ENCODE measurements around the gene PGBD2. TPM values are rescaled to one million over a fixed set of nuclear protein-coding genes. Genes with fewer than 3 reads are reported as not detected.
"Not testable (repeated sequence)": the region's sequence is repeated elsewhere in the genome, so short reads cannot be mapped to it uniquely, and the experiment has no call there.

Gene PGBD2
- total RNA-seq, 1 experiment from 2014 or later, result 5.3 TPM

GRCh38 chr1:248884632-248885295, 21.3 kb upstream of the PGBD2 start:
- Histone ChIP-seq H3K4me1 (replicated peaks; ENCODE audit: insufficient read depth) (no peaks in the 10 kb centered on the region), H3K9me2 (ENCODE audit: insufficient read depth) (no peaks in the 10 kb centered on the region), H3F3A (ENCODE audit: insufficient read depth, low read depth) (no peaks in the 10 kb centered on the region), H3K79me2 (ENCODE audit: low read depth) (no peaks in the 10 kb centered on the region), H3K27me3 (ENCODE audit: insufficient read depth, low read depth) (no peaks in the 10 kb centered on the region), H3K9me3 (ENCODE audit: insufficient read depth, low read depth) (no peaks in the 10 kb centered on the region), H4K20me1 (ENCODE audit: insufficient read depth) (no peaks in the 10 kb centered on the region), H3K4me3 (no peak overlapping the region), H3K27ac (no peak overlapping the region), H3K4me2 (no peak overlapping the region), H3K36me3 (ENCODE audit: low read depth) (no peaks in the 10 kb centered on the region), H2AFZ (no peak overlapping the region)
- DNase-seq, result no peak
- intact Hi-C loops (cut with micrococcal nuclease; ENCODE audit: unreplicated experiment), result no loop called here
- CTCF ChIA-PET, result no interaction called here
- POLR2A ChIA-PET (ENCODE audit: unreplicated experiment), result no interaction called here
- no TSS peak for BruUV-seq (replicated peaks)
- TF ChIP-seq CTCF (conservative IDR thresholded peaks at IDR 0.05) (no peak), EZH2 (IDR thresholded peaks at IDR 0.05; ENCODE audit: low read depth) (no peak)

- ChIA-PET CTCF (no interaction called here), POLR2A (ENCODE audit: unreplicated experiment) (interaction anchor here (0.6 kb wide), 1 partner anchor 12 kb away, joined by 4 read pairs; no protein-coding TSS in a partner anchor)
- no peak overlapping the region for H2AFZ ChIP-seq
- H3K4me3 ChIP-seq, result no peak overlapping the region
- DNase-seq, result no peak
- no peaks in the 10 kb centered on the region for H4K20me1 ChIP-seq (ENCODE audit: insufficient read depth)
- H3K9me2 ChIP-seq (ENCODE audit: insufficient read depth), result no peaks in the 10 kb centered on the region
- H3K9me3 ChIP-seq (ENCODE audit: insufficient read depth, low read depth), result no peaks in the 10 kb centered on the region
- no peaks in the 10 kb centered on the region for H3K4me1 ChIP-seq (replicated peaks; ENCODE audit: insufficient read depth)
- TF ChIP-seq EZH2 (IDR thresholded peaks at IDR 0.05; ENCODE audit: low read depth) (no peak), CTCF (conservative IDR thresholded peaks at IDR 0.05) (no peak)
- no peaks in the 10 kb centered on the region for H3K79me2 ChIP-seq (ENCODE audit: low read depth)
- no peaks in the 10 kb centered on the region for H3K27me3 ChIP-seq (ENCODE audit: insufficient read depth, low read depth)
- H3K36me3 ChIP-seq (ENCODE audit: low read depth), result no peaks in the 10 kb centered on the region
- intact Hi-C loops (cut with micrococcal nuclease; ENCODE audit: unreplicated experiment), result no loop called here
- no TSS peak for BruUV-seq (replicated peaks)
- no peak overlapping the region for H3K4me2 ChIP-seq
- H3K27ac ChIP-seq, result no peak overlapping the region
- H3F3A ChIP-seq (ENCODE audit: insufficient read depth, low read depth), result no peaks in the 10 kb centered on the region
Measured at GRCh38 chr1:248885646-248886045, 20.4 kb upstream of the PGBD2 start.

- ChIA-PET POLR2A (ENCODE audit: unreplicated experiment) (no interaction called here), CTCF (no interaction called here)
- intact Hi-C loops (cut with micrococcal nuclease; ENCODE audit: unreplicated experiment), result no loop called here
- Histone ChIP-seq H4K20me1 (ENCODE audit: insufficient read depth) (no peaks in the 10 kb centered on the region), H3K4me3 (no peak overlapping the region), H3K27ac (no peak overlapping the region), H3K9me2 (ENCODE audit: insufficient read depth) (no peaks in the 10 kb centered on the region), H3K36me3 (ENCODE audit: low read depth) (no peaks in the 10 kb centered on the region), H3F3A (ENCODE audit: insufficient read depth, low read depth) (no peaks in the 10 kb centered on the region), H3K27me3 (ENCODE audit: insufficient read depth, low read depth) (no peaks in the 10 kb centered on the region), H3K9me3 (ENCODE audit: insufficient read depth, low read depth) (no peaks in the 10 kb centered on the region), H3K4me1 (replicated peaks; ENCODE audit: insufficient read depth) (no peaks in the 10 kb centered on the region), H3K4me2 (no peak overlapping the region), H2AFZ (no peak overlapping the region), H3K79me2 (ENCODE audit: low read depth) (no peaks in the 10 kb centered on the region)
- TF ChIP-seq CTCF (conservative IDR thresholded peaks at IDR 0.05), result no peak
- TF ChIP-seq EZH2 (IDR thresholded peaks at IDR 0.05; ENCODE audit: low read depth), result no peak
- no TSS peak for BruUV-seq (replicated peaks)
- DNase-seq, result no peak
Measured at GRCh38 chr1:248886237-248886895, 19.7 kb upstream of the PGBD2 start.

- DNase-seq; H3K36me3 ChIP-seq (ENCODE audit: low read depth); H3K4me2 ChIP-seq; H3K4me1 ChIP-seq (replicated peaks; ENCODE audit: insufficient read depth); H3K9me2 ChIP-seq (ENCODE audit: insufficient read depth); intact Hi-C loops (cut with micrococcal nuclease; ENCODE audit: unreplicated experiment); H3K79me2 ChIP-seq (ENCODE audit: low read depth); H4K20me1 ChIP-seq (ENCODE audit: insufficient read depth); BruUV-seq (replicated peaks); H2AFZ ChIP-seq; H3K4me3 ChIP-seq; H3K27me3 ChIP-seq (ENCODE audit: insufficient read depth, low read depth); H3K9me3 ChIP-seq (ENCODE audit: insufficient read depth, low read depth); H3F3A ChIP-seq (ENCODE audit: insufficient read depth, low read depth); POLR2A ChIA-PET (ENCODE audit: unreplicated experiment); H3K27ac ChIP-seq: not testable (repeated sequence)
- CTCF ChIA-PET, result interaction anchor here (0.7 kb wide), 1 partner anchor 8 kb away, joined by 3 read pairs; no protein-coding TSS in a partner anchor
Measured at GRCh38 chr1:248889914-248890243, 16.2 kb upstream of the PGBD2 start.
